ENCODE measurements around the gene EFCAB6. TPM values are rescaled to one million over a fixed set of nuclear protein-coding genes. Genes with fewer than 3 reads are reported as not detected.

EFCAB6 gene
- total RNA-seq, 6 donors from 2014 or later: 2.4 to 94.3 (median 6.6) TPM

- Histone ChIP-seq H3K9me3 (no peaks in the 10 kb centered on the region), H3K4me3 (no peak overlapping the region), H3K36me3 (no peaks in the 10 kb centered on the region), H3K4me1 (peaks cover 0 to 4% (median 0%) of the 10 kb centered on the region in 4 donors), H3K27ac (no peak overlapping the region), H3K27me3 (no peaks in the 10 kb centered on the region)
- WGBS, 2 donors: 61 to 78% methylated on average over 3 to 7 of the region's 7 CpGs
- no peak for DNase-seq
- no peak for ATAC-seq (ENCODE audit: low FRiP score in 2 of 2)
- TF ChIP-seq, protein P1, sequence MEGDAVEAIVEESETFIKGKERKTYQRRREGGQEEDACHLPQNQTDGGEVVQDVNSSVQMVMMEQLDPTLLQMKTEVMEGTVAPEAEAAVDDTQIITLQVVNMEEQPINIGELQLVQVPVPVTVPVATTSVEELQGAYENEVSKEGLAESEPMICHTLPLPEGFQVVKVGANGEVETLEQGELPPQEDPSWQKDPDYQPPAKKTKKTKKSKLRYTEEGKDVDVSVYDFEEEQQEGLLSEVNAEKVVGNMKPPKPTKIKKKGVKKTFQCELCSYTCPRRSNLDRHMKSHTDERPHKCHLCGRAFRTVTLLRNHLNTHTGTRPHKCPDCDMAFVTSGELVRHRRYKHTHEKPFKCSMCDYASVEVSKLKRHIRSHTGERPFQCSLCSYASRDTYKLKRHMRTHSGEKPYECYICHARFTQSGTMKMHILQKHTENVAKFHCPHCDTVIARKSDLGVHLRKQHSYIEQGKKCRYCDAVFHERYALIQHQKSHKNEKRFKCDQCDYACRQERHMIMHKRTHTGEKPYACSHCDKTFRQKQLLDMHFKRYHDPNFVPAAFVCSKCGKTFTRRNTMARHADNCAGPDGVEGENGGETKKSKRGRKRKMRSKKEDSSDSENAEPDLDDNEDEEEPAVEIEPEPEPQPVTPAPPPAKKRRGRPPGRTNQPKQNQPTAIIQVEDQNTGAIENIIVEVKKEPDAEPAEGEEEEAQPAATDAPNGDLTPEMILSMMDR (IDR thresholded peaks at IDR 0.05): no peak
- no peak for TF ChIP-seq POLR2AphosphoS5 (IDR thresholded peaks at IDR 0.05)
- no peak for TF ChIP-seq EP300 (IDR thresholded peaks at IDR 0.05)
- TF ChIP-seq POLR2A (IDR thresholded peaks at IDR 0.05): no peak
Observed at GRCh38 chr22:43479301-43479950, 332.7 kb downstream of the EFCAB6 start.

Small RNA genes lying within 50 kb of the gene (small RNA-seq; reads per million reads assigned to genes)
- 0 reads per million in 4 donors for gene HMGN2P9

Other genes with a start within 250 kb of the EFCAB6 start
- not detected for gene SULT4A1, start 50.2 kb upstream of the EFCAB6 start, total RNA-seq
- gene PNPLA5, start 79.7 kb upstream of the EFCAB6 start, total RNA-seq: not detected
- 1 to 10 TPM in 4 of 6 donors, under 1 TPM in 2; 0.59 to 6.3 (median 4.5) TPM for gene PNPLA3, start 111.5 kb upstream of the EFCAB6 start, total RNA-seq
- 10 to 100 TPM; 17.8 to 34.7 (median 25.0) TPM for gene SAMM50, start 143.1 kb upstream of the EFCAB6 start, total RNA-seq
- 10 to 100 TPM; 14.5 to 56.1 (median 37.0) TPM for gene PARVB, start 212.0 kb upstream of the EFCAB6 start, total RNA-seq